ENCODE data around the gene TUB. TPM values are rescaled to one million over a fixed set of nuclear protein-coding genes. Genes with fewer than 3 reads are reported as not detected.

Gene TUB
- total RNA-seq, 4 donors from 2014 or later = 1.9 to 8.5 (median 3.0) TPM

GRCh38 chr11:8033305-8034105, 47.5 kb upstream of the TUB start:
- H3K36me3 ChIP-seq = no peaks in the 10 kb centered on the region
- TF ChIP-seq, protein P1, sequence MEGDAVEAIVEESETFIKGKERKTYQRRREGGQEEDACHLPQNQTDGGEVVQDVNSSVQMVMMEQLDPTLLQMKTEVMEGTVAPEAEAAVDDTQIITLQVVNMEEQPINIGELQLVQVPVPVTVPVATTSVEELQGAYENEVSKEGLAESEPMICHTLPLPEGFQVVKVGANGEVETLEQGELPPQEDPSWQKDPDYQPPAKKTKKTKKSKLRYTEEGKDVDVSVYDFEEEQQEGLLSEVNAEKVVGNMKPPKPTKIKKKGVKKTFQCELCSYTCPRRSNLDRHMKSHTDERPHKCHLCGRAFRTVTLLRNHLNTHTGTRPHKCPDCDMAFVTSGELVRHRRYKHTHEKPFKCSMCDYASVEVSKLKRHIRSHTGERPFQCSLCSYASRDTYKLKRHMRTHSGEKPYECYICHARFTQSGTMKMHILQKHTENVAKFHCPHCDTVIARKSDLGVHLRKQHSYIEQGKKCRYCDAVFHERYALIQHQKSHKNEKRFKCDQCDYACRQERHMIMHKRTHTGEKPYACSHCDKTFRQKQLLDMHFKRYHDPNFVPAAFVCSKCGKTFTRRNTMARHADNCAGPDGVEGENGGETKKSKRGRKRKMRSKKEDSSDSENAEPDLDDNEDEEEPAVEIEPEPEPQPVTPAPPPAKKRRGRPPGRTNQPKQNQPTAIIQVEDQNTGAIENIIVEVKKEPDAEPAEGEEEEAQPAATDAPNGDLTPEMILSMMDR (IDR thresholded peaks at IDR 0.05) = peak; percentile 80 to 93
- no peak for TF ChIP-seq POLR2AphosphoS5 (IDR thresholded peaks at IDR 0.05)
- TF ChIP-seq EP300 (IDR thresholded peaks at IDR 0.05) = no peak
- no peak overlapping the region for H3K4me3 ChIP-seq
- H3K27me3 ChIP-seq = peaks cover 15% of the 10 kb centered on the region
- H3K4me1 ChIP-seq = peaks cover 26% of the 10 kb centered on the region
- WGBS = 40% methylated on average over 19 of the region's 19 CpGs
- no peak overlapping the region for H3K27ac ChIP-seq
- no peaks in the 10 kb centered on the region for H3K9me3 ChIP-seq
- peak; percentile 90 to 93 for DNase-seq (ENCODE audit: low spot score in 2 of 2)

- Histone ChIP-seq H3K4me3 (no peak overlapping the region), H3K27ac (peak overlapping the region; percentile 32), H3K4me1 (peaks cover 26% of the 10 kb centered on the region), H3K36me3 (no peaks in the 10 kb centered on the region), H3K9me3 (no peaks in the 10 kb centered on the region), H3K27me3 (peaks cover 15% of the 10 kb centered on the region)
- WGBS = 57% methylated on average over 3 of the region's 3 CpGs
- DNase-seq (ENCODE audit: low spot score in 2 of 2) = no peak
- TF ChIP-seq, protein P1 (IDR thresholded peaks at IDR 0.05) = no peak
- TF ChIP-seq POLR2AphosphoS5 (IDR thresholded peaks at IDR 0.05) (no peak), POLR2A (IDR thresholded peaks at IDR 0.05) (no peak), EP300 (IDR thresholded peaks at IDR 0.05) (no peak)
Observed at GRCh38 chr11:8034106-8034585, 46.9 kb upstream of the TUB start.

- peak in 1 of 2 donors; percentile 44 for DNase-seq (ENCODE audit: low spot score in 2 of 2)
- Histone ChIP-seq H3K4me3 (no peak overlapping the region), H3K27ac (peak overlapping the region; percentile 32), H3K36me3 (no peaks in the 10 kb centered on the region), H3K9me3 (no peaks in the 10 kb centered on the region), H3K4me1 (peaks cover 26% of the 10 kb centered on the region), H3K27me3 (peaks cover 15% of the 10 kb centered on the region)
- WGBS = 49% methylated on average over 5 of the region's 5 CpGs
- TF ChIP-seq, protein P1 (IDR thresholded peaks at IDR 0.05) = no peak
- TF ChIP-seq EP300 (IDR thresholded peaks at IDR 0.05) (no peak), POLR2AphosphoS5 (IDR thresholded peaks at IDR 0.05) (no peak), POLR2A (IDR thresholded peaks at IDR 0.05) (no peak)
Observed at GRCh38 chr11:8034604-8035190, 46.3 kb upstream of the TUB start.

DNA sequence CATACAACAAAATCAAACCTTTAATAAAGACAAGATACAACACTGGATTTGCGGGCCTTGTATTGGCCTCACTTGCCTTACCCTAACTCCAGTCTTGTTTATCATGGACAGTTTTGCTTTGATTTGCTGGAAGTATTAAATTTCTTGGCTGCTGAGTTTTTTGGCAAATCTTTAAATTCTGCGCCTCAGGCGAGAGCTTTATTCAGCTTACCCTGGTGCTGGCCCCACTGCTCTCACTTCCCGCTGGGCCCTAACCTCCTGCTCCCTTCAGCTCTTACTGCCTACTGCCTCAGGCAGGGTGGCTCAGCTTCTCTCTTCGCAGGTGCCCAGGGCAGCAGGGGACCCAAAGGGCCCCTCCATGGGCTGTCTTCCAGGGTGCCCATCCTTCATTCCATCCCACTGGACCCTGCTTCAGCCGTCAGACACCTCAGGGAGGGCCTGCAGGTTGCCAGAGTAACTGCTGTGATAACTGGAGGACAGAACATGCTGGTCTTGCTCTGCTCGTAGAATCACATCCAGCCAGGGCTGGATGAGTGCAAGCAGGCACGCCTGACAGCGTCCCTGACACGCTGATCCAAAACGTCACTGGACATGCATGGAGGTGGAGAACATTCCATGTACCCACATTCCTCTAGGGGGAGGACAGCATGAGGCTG, 45.7 kb upstream of the TUB start:
- no peak for TF ChIP-seq POLR2A (IDR thresholded peaks at IDR 0.05)
- TF ChIP-seq, protein P1 (IDR thresholded peaks at IDR 0.05) = no peak
- TF ChIP-seq EP300 (IDR thresholded peaks at IDR 0.05) = no peak
- no peak for TF ChIP-seq POLR2AphosphoS5 (IDR thresholded peaks at IDR 0.05)
- Histone ChIP-seq H3K36me3 (no peaks in the 10 kb centered on the region), H3K4me1 (peaks cover 26% of the 10 kb centered on the region), H3K9me3 (no peaks in the 10 kb centered on the region), H3K27ac (peak overlapping the region; percentile 32), H3K4me3 (no peak overlapping the region), H3K27me3 (peaks cover 13% of the 10 kb centered on the region)
- peak in 1 of 2 donors; percentile 80 for DNase-seq (ENCODE audit: low spot score in 2 of 2)
- WGBS = 48% methylated on average over 5 of the region's 11 CpGs

Data from suprapubic skin (tissue), 4 donors.